IMR-90 (cell line): ENCODE data around the gene EMP1.

Experiments
- CEBPB ChIP-seq: IDR thresholded peaks from 2 replicates; pipeline ENCODE4 v1.6.1; 2012; ENCODE audit warnings: low read depth, low read length, improper control_type of control experiment
- CTCF ChIP-seq: conservative IDR thresholded peaks from 2 replicates; pipeline ENCODE4 v1.5.1; 2012; ENCODE audit warnings: mild to moderate bottlenecking, low read depth, low read length, improper control_type of control experiment
- POLR2A ChIP-seq: IDR thresholded peaks from 2 replicates; pipeline ENCODE4 v1.6.1; 2012; ENCODE audit warnings: mild to moderate bottlenecking, low read depth, low read length
- RAD21 ChIP-seq: IDR thresholded peaks from 2 replicates; pipeline ENCODE4 v1.6.1; 2012; ENCODE audit warnings: low read length, improper control_type of control experiment
- RFX5 ChIP-seq: IDR thresholded peaks from 2 replicates; pipeline ENCODE4 v1.8.0; 2012; ENCODE audit warnings: low read depth, mild to moderate bottlenecking, low read length, moderate library complexity
- SMC3 ChIP-seq: fragments of 150-350 bp; IDR thresholded peaks from 2 replicates; pipeline ENCODE4 v1.6.1; 2016; ENCODE audit warnings: low read depth, mild to moderate bottlenecking, antibody characterized with exemption, low read length, moderate library complexity
- USF2 ChIP-seq: fragments of 150-350 bp; IDR thresholded peaks from 2 replicates; pipeline ENCODE4 v1.6.1; 2017; ENCODE audit warnings: mild to moderate bottlenecking, antibody characterized with exemption, low read length, low read depth

GRCh38 chr12:13186302-13186701 lies 10.2 kb upstream of the EMP1 start:
- TF ChIP-seq RFX5 = no peak
- TF ChIP-seq CTCF = no peak
- TF ChIP-seq USF2 = no peak
- TF ChIP-seq POLR2A = no peak
- no peak for TF ChIP-seq CEBPB
- TF ChIP-seq RAD21 = no peak
- no peak for TF ChIP-seq SMC3
